Measurements from ENCODE around the gene TSPEAR.

The TSPEAR gene

GRCh38 chr21:44514746-44515358 is 196.5 kb downstream of the TSPEAR start:
- H3F3A ChIP-seq (ENCODE audit: control insufficient read depth, insufficient read depth) = no peaks in the 10 kb centered on the region
- no peak overlapping the region for H3K4me3 ChIP-seq (ENCODE audit: low read length)
- H4K20me1 ChIP-seq (ENCODE audit: control insufficient read depth, insufficient read depth, low read depth, low read length) = no peaks in the 10 kb centered on the region
- no peaks in the 10 kb centered on the region for H3K9me2 ChIP-seq (replicated peaks; ENCODE audit: control insufficient read depth, low read length)
- H3K27ac ChIP-seq (ENCODE audit: low read depth, low read length) = no peak overlapping the region
- no peaks in the 10 kb centered on the region for H3K79me2 ChIP-seq (ENCODE audit: control insufficient read depth, low read length)
- no peaks in the 10 kb centered on the region for H3K36me3 ChIP-seq (ENCODE audit: control insufficient read depth, low read length)
- H3K27me3 ChIP-seq (ENCODE audit: control insufficient read depth, low read length) = no peaks in the 10 kb centered on the region
- H3K4me1 ChIP-seq (ENCODE audit: control insufficient read depth, low read length) = no peaks in the 10 kb centered on the region
- no peak for TF ChIP-seq CTCF (IDR thresholded peaks at IDR 0.05; ENCODE audit: low read depth, low read length, poor library complexity, severe bottlenecking)
- TF ChIP-seq EZH2phosphoT487 (IDR thresholded peaks at IDR 0.05; ENCODE audit: borderline replicate concordance, low read length) = no peak
- H3K4me2 ChIP-seq (ENCODE audit: low read length) = no peak overlapping the region
- H3K9me3 ChIP-seq (ENCODE audit: control insufficient read depth, insufficient read depth, low read length) = no peaks in the 10 kb centered on the region; the same call in 1 of the 2 replicates

GRCh38 chr21:44514218-44514520 is 197.2 kb downstream of the TSPEAR start:
- Histone ChIP-seq H3K4me1 (ENCODE audit: control insufficient read depth, low read length) (no peaks in the 10 kb centered on the region), H3F3A (ENCODE audit: control insufficient read depth, insufficient read depth) (no peaks in the 10 kb centered on the region), H3K79me2 (ENCODE audit: control insufficient read depth, low read length) (no peaks in the 10 kb centered on the region), H4K20me1 (ENCODE audit: control insufficient read depth, insufficient read depth, low read depth, low read length) (no peaks in the 10 kb centered on the region), H3K4me2 (ENCODE audit: low read length) (no peak overlapping the region), H3K9me3 (ENCODE audit: control insufficient read depth, insufficient read depth, low read length) (no peaks in the 10 kb centered on the region; the same call in 1 of the 2 replicates), H3K4me3 (ENCODE audit: low read length) (no peak overlapping the region), H3K9me2 (replicated peaks; ENCODE audit: control insufficient read depth, low read length) (no peaks in the 10 kb centered on the region), H3K27ac (ENCODE audit: low read depth, low read length) (no peak overlapping the region), H3K27me3 (ENCODE audit: control insufficient read depth, low read length) (no peaks in the 10 kb centered on the region), H3K36me3 (ENCODE audit: control insufficient read depth, low read length) (no peaks in the 10 kb centered on the region)
- TF ChIP-seq CTCF (IDR thresholded peaks at IDR 0.05; ENCODE audit: low read depth, low read length, poor library complexity, severe bottlenecking) (no peak), EZH2phosphoT487 (IDR thresholded peaks at IDR 0.05; ENCODE audit: borderline replicate concordance, low read length) (no peak)

- Histone ChIP-seq H3K79me2 (ENCODE audit: control insufficient read depth, low read length) (no peaks in the 10 kb centered on the region), H3K27me3 (ENCODE audit: control insufficient read depth, low read length) (no peaks in the 10 kb centered on the region), H3K27ac (ENCODE audit: low read depth, low read length) (no peak overlapping the region), H3K9me3 (ENCODE audit: control insufficient read depth, insufficient read depth, low read length) (no peaks in the 10 kb centered on the region; the same call in 1 of the 2 replicates), H3F3A (ENCODE audit: control insufficient read depth, insufficient read depth) (no peaks in the 10 kb centered on the region), H3K4me2 (ENCODE audit: low read length) (no peak overlapping the region), H4K20me1 (ENCODE audit: control insufficient read depth, insufficient read depth, low read depth, low read length) (no peaks in the 10 kb centered on the region), H3K4me1 (ENCODE audit: control insufficient read depth, low read length) (no peaks in the 10 kb centered on the region), H3K4me3 (ENCODE audit: low read length) (no peak overlapping the region), H3K9me2 (replicated peaks; ENCODE audit: control insufficient read depth, low read length) (no peaks in the 10 kb centered on the region), H3K36me3 (ENCODE audit: control insufficient read depth, low read length) (no peaks in the 10 kb centered on the region)
- TF ChIP-seq CTCF (IDR thresholded peaks at IDR 0.05; ENCODE audit: low read depth, low read length, poor library complexity, severe bottlenecking) (no peak), EZH2phosphoT487 (IDR thresholded peaks at IDR 0.05; ENCODE audit: borderline replicate concordance, low read length) (no peak)
Measured at GRCh38 chr21:44513389-44514217, 197.8 kb downstream of the TSPEAR start.

Data from DOHH2 (cell line).